ENCODE data around the gene PLEKHA1. TPM values are rescaled to one million over a fixed set of nuclear protein-coding genes. Genes with fewer than 3 reads are reported as not detected.

Gene PLEKHA1
- polyA plus RNA-seq, 1 of the 3 experiments (the other 2 are of a cell fraction), result 8.4 TPM

GRCh38 chr10:122357685-122358084 is 16.8 kb upstream of the PLEKHA1 start:
- WGBS (ENCODE audit: low lambda C conversion rate), result 46% methylated on average over 2 of the region's 4 CpGs
- Histone ChIP-seq H3K36me3 (replicated peaks in 1 of 2; ENCODE audit: control insufficient read depth in 1 of 2, insufficient read depth in 2 of 2, low read length in 1 of 2) (no peaks in the 10 kb centered on the region), H3K27ac (ENCODE audit: low read depth in 2 of 2, low read length in 1 of 2) (no peak overlapping the region), H3K4me1 (ENCODE audit: control insufficient read depth in 1 of 2, insufficient read depth in 2 of 2, low read depth in 1 of 2, low read length in 1 of 2) (no peaks in the 10 kb centered on the region; a peak in 1 of 4 replicates), H2AFZ (ENCODE audit: low read depth) (no peak overlapping the region), H3K9me2 (no peaks in the 10 kb centered on the region), H3K4me2 (no peak overlapping the region), H3F3A (replicated peaks; ENCODE audit: insufficient read depth) (no peaks in the 10 kb centered on the region), H3K4me3 (ENCODE audit: low read depth in 2 of 2, low read length in 1 of 2) (no peak overlapping the region), H3K79me2 (ENCODE audit: insufficient read depth) (no peaks in the 10 kb centered on the region), H3K9me3 (no peaks in the 10 kb centered on the region), H4K20me1 (ENCODE audit: insufficient read depth) (no peaks in the 10 kb centered on the region), H3K27me3 (ENCODE audit: insufficient read depth) (no peaks in the 10 kb centered on the region), H3K9ac (no peak overlapping the region)
- CTCF ChIA-PET, result interaction anchor here (1.3 to 1.5 kb wide), 2 partner anchors 11 kb away, joined by 3 read pairs; no protein-coding TSS in a partner anchor
- TF ChIP-seq RFX5 (IDR thresholded peaks at IDR 0.05; ENCODE audit: low read length) (no peak), GATA2 (CRISPR knock-in tag; IDR thresholded peaks at IDR 0.05) (no peak), ELF1 (IDR thresholded peaks at IDR 0.05) (no peak), TAF1 (IDR thresholded peaks at IDR 0.05; ENCODE audit: borderline replicate concordance, low read depth, low read length) (no peak), USF2 (IDR thresholded peaks at IDR 0.05; ENCODE audit: borderline replicate concordance, low read depth, low read length) (no peak), SIN3A (IDR thresholded peaks at IDR 0.05; ENCODE audit: borderline replicate concordance, low read depth, low read length) (no peak), SMC3 (IDR thresholded peaks at IDR 0.05; ENCODE audit: low read depth, low read length) (no peak), USF1 (IDR thresholded peaks at IDR 0.05; ENCODE audit: borderline replicate concordance, low read depth) (no peak), RAD21 (IDR thresholded peaks at IDR 0.05; ENCODE audit: low read length) (no peak), ZBTB33 (IDR thresholded peaks at IDR 0.05; ENCODE audit: borderline replicate concordance, low read depth) (no peak), TCF12 (IDR thresholded peaks at IDR 0.05) (no peak), CHD2 (IDR thresholded peaks at IDR 0.05; ENCODE audit: low read length, partially characterized antibody) (no peak), CTCF (IDR thresholded peaks at IDR 0.05) (no peak), IRF3 (IDR thresholded peaks at IDR 0.05; ENCODE audit: low read depth, low read length) (no peak), GABPA (IDR thresholded peaks at IDR 0.05; ENCODE audit: low read depth) (no peak), RXRA (IDR thresholded peaks at IDR 0.05; ENCODE audit: borderline replicate concordance, low read depth) (no peak), PBX3 (IDR thresholded peaks at IDR 0.05) (no peak)
- DNase-seq, result no peak
- POLR2A ChIA-PET, result no interaction called here
